ENCODE data around the gene NSG2. TPM values are rescaled to one million over a fixed set of nuclear protein-coding genes. Genes with fewer than 3 reads are reported as not detected.

Gene NSG2
- total RNA-seq, 4 donors from 2014 or later: 1.4 to 4.0 TPM; not detected in 2

- Histone ChIP-seq H3K27me3 (no peaks in the 10 kb centered on the region), H3K4me1 (no peaks in the 10 kb centered on the region), H3K4me3 (no peak overlapping the region), H3K27ac (no peak overlapping the region), H3K9me3 (no peaks in the 10 kb centered on the region), H3K36me3 (no peaks in the 10 kb centered on the region)
- TF ChIP-seq EP300 (IDR thresholded peaks at IDR 0.05; ENCODE audit: low read depth) (no peak), POLR2A (IDR thresholded peaks at IDR 0.05) (no peak)
- TF ChIP-seq, protein P1, sequence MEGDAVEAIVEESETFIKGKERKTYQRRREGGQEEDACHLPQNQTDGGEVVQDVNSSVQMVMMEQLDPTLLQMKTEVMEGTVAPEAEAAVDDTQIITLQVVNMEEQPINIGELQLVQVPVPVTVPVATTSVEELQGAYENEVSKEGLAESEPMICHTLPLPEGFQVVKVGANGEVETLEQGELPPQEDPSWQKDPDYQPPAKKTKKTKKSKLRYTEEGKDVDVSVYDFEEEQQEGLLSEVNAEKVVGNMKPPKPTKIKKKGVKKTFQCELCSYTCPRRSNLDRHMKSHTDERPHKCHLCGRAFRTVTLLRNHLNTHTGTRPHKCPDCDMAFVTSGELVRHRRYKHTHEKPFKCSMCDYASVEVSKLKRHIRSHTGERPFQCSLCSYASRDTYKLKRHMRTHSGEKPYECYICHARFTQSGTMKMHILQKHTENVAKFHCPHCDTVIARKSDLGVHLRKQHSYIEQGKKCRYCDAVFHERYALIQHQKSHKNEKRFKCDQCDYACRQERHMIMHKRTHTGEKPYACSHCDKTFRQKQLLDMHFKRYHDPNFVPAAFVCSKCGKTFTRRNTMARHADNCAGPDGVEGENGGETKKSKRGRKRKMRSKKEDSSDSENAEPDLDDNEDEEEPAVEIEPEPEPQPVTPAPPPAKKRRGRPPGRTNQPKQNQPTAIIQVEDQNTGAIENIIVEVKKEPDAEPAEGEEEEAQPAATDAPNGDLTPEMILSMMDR (IDR thresholded peaks at IDR 0.05): no peak
- intact Hi-C loops (cut with DNase I; ENCODE audit: low total_unique reads) (no loop called here), in situ Hi-C loops (cut with MboI; ENCODE audit: low pct_ligation_motif_present in 1 of 4, low pct_unique_long_range_greater_than_20kb in 1 of 4, low sequenced_read_pairs in 3 of 4) (no loop called here)
- no peak for DNase-seq
- WGBS, 2 donors (ENCODE audit: low coverage in 1 of 2): 86% methylated on average over 6 of the region's 6 CpGs; no CpG with 5 or more reads in 1 of the 2 donors
Measured at GRCh38 chr5:174096619-174097018, 51.1 kb downstream of the NSG2 start.

- DNase-seq: no peak
- Histone ChIP-seq H3K27me3 (no peaks in the 10 kb centered on the region), H3K36me3 (no peaks in the 10 kb centered on the region), H3K4me3 (no peak overlapping the region), H3K9me3 (no peaks in the 10 kb centered on the region), H3K27ac (no peak overlapping the region), H3K4me1 (no peaks in the 10 kb centered on the region)
- 81% methylated on average over 4 of the region's 4 CpGs; no CpG with 5 or more reads in 1 of the 2 donors for WGBS, 2 donors (ENCODE audit: low coverage in 1 of 2)
- in situ Hi-C loops (cut with MboI; ENCODE audit: low pct_ligation_motif_present in 1 of 4, low pct_unique_long_range_greater_than_20kb in 1 of 4, low sequenced_read_pairs in 3 of 4) (no loop called here), intact Hi-C loops (cut with DNase I; ENCODE audit: low total_unique reads) (no loop called here)
- TF ChIP-seq POLR2AphosphoS5 (IDR thresholded peaks at IDR 0.05) (no peak), POLR2A (IDR thresholded peaks at IDR 0.05) (no peak), EP300 (IDR thresholded peaks at IDR 0.05; ENCODE audit: low read depth) (no peak)
- TF ChIP-seq, protein P1 (IDR thresholded peaks at IDR 0.05): no peak
Measured at GRCh38 chr5:174097486-174098185, 52.1 kb downstream of the NSG2 start.

DNA sequence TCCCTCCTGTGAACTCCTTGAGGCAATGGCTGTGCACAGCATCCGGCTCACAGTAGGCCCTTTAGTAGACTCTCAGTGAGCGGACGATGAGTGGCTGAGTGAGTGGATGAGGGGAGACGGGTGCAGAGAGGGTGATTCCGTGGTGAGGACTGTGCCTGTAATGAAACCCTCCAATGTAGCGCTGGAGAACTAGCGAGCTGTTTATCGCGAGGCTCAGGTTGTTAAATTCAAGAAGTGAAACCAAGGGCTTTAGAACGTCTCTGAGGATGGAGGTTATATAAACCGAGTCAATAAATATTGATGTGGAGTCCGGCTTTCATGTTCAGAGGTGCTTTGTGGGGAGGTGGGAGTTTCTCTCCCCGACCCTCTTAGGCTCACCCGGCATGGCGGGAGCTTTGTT, 53.2 kb downstream of the NSG2 start:
- TF ChIP-seq EP300 (IDR thresholded peaks at IDR 0.05; ENCODE audit: low read depth): no peak
- TF ChIP-seq, protein P1 (IDR thresholded peaks at IDR 0.05): no peak
- no peak for TF ChIP-seq POLR2AphosphoS5 (IDR thresholded peaks at IDR 0.05)
- TF ChIP-seq POLR2A (IDR thresholded peaks at IDR 0.05): no peak
- WGBS, 2 donors (ENCODE audit: low coverage in 1 of 2): 72 to 81% methylated on average over 6 to 15 of the region's 15 CpGs
- Histone ChIP-seq H3K27me3 (no peaks in the 10 kb centered on the region), H3K4me1 (no peaks in the 10 kb centered on the region), H3K9me3 (no peaks in the 10 kb centered on the region), H3K27ac (no peak overlapping the region), H3K36me3 (no peaks in the 10 kb centered on the region), H3K4me3 (no peak overlapping the region)
- intact Hi-C loops (cut with DNase I; ENCODE audit: low total_unique reads): no loop called here
- no peak for DNase-seq
- in situ Hi-C loops (cut with MboI; ENCODE audit: low pct_ligation_motif_present in 1 of 4, low pct_unique_long_range_greater_than_20kb in 1 of 4, low sequenced_read_pairs in 3 of 4): no loop called here

- in situ Hi-C loops (cut with MboI; ENCODE audit: low pct_ligation_motif_present in 1 of 4, low pct_unique_long_range_greater_than_20kb in 1 of 4, low sequenced_read_pairs in 3 of 4): no loop called here
- no peaks in the 10 kb centered on the region for H3K36me3 ChIP-seq
- no peak overlapping the region for H3K4me3 ChIP-seq
- DNase-seq: no peak
- intact Hi-C loops (cut with DNase I; ENCODE audit: low total_unique reads): no loop called here
- TF ChIP-seq, protein P1 (IDR thresholded peaks at IDR 0.05): no peak
- TF ChIP-seq POLR2A (IDR thresholded peaks at IDR 0.05) (no peak), POLR2AphosphoS5 (IDR thresholded peaks at IDR 0.05) (no peak), EP300 (IDR thresholded peaks at IDR 0.05; ENCODE audit: low read depth) (no peak)
- H3K9me3 ChIP-seq: no peaks in the 10 kb centered on the region
- no peaks in the 10 kb centered on the region for H3K27me3 ChIP-seq
- 29 to 42% methylated on average over 4 to 5 of the region's 5 CpGs for WGBS, 2 donors (ENCODE audit: low coverage in 1 of 2)
- no peak overlapping the region for H3K27ac ChIP-seq
- H3K4me1 ChIP-seq: no peaks in the 10 kb centered on the region
Measured at GRCh38 chr5:174100490-174100889, 55.0 kb downstream of the NSG2 start.

Measured in transverse colon (tissue), 4 donors.